GM19238 (cell line): ENCODE data around the gene CFAP47.
"Not testable (repeated sequence)": the region's sequence is repeated elsewhere in the genome, so short reads cannot be mapped to it uniquely, and the experiment has no call there.

Experiments
- DNase-seq: peaks from one replicate; pipeline ENCODE4 v3.0.0; 2011; ENCODE audit warnings: low spot score; ENCODE audit not compliant: insufficient read length

CFAP47 gene, protein sequence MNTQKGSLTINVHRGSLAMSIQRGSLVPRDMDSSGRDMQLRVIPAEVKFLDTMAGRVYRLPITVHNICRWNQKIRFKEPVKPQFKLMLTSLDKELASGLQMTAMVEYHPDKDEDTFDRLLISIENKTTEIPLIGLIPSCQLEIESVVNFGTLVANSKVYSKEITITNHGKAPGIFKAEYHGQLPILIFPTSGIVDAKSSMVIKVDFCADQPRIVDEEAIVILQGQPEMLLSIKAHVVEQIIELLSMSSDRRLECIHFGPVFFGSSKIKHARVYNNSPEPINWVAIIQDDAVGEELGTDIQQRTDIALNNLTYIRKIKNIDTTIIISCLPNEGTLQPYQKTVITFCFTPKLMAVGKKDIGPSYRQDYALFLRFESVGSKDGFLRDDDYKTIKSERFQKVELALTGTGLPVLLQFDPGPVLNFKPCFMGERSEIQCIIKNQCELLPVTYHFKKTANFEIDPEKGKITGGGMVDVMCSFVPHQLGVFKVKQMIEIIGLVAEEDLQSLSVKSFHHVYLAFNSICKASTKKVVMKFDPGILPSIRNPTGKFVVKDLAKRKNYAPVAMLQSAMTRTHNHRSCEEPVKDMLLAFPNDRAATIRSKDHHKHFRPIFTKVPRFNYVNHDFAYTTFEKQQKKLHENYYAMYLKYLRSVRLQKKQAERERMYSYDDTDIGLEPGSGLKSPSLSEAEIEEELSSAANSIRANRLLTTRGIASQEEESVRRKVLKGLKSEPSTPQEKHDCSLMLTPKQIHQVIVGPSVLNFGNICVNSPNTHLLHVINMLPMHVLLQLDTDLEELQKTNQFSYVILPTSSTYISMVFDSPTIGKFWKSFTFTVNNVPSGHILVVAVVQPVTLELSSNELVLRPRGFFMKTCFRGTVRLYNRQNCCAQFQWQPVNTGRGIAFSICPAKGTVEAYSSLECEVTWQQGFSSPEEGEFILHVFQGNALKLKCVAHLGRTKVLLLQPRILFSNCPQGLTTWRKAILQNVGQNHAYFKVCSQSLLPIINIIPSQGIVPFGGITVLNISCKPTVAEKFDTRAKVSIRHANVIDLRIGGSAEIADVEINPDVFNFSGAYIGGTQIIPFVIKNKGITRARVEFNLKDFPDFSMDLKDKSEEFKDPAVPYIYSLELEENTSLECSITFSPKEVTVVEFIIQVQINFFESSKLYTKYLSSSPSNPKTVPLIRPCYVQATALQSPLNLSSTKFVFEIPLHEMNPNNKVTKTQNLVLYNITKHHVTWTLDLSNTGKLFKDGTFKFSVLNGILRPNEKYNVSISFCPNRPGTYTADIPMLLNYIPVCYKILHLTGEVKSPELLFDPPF (N-terminal part only)

DNA sequence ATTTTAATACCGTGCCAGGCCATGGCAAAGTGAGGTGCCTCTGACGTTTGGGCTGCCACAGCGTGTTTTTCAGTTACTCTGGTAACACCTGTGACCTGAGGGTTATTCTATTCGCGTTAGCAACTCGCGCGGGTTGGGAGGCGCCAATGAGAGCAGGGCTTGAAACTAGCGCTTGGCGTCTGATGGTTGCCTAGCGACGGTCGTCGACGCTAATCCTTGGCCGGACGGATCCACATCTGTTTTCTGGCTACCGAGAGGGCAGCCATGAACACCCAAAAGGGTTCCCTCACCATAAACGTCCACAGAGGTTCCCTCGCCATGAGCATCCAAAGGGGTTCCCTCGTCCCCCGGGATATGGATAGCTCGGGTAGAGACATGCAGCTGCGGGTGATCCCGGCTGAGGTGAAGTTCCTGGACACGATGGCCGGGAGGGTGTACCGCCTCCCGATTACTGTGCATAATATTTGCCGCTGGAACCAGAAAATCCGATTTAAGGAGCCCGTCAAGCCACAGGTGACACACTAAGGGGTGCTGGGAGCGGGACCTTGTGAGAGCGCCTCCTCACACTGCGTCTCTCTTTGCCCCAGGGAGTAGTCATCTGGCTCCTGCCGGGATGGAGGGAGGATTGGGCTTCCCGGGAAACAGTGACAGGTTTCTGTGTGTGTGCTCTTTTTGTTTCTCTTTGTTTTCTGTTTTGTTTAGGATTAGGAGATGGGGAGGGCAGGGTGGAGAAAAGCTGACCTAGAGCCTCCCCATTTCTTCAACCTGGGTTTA, at the start of gene CFAP47:
TSS of gene CFAP47 (plus strand) at position 199 of the 774 bp plus-strand sequence. CDS start at position 265, 66 bp downstream.
- no peak for DNase-seq

DNA sequence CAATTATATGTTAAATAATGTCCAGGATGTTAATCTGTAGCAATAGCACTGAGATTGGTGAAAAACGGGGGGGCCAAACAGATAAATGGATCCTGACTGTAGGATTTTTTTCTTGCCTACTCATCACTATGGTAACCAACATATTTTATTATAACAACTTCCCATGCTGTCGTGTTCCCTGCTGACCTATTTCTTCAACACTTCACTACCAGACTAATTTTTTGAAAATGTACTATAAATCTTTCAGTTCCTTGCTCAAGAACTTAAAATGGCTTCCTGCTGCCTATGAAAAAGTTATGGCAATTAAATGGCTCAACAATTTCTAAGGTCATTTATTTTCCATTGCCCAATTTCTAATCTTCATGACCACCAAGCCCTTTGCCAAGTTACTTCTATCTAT, 38.9 kb upstream of the CFAP47 start:
- no peak for DNase-seq

DNA sequence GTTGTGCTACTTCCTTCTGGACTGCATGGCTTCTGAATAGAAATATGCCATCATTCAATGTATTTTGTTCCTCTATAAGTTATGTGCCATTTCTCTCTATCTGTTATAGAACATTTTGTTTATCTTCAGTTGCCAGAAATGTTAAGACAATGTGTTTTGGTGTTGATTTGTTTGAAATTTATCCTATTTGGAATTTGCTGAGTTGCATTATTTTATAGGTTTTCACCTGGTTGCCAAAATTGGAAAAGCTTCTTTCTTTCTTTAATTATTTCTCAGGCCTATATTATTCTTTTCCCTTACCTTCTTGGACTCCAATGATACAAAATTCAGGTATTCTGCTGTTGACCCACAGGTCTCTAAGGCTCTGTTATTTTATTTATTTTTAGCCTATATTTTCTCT, 33.4 kb upstream of the CFAP47 start:
- DNase-seq = no peak

DNA sequence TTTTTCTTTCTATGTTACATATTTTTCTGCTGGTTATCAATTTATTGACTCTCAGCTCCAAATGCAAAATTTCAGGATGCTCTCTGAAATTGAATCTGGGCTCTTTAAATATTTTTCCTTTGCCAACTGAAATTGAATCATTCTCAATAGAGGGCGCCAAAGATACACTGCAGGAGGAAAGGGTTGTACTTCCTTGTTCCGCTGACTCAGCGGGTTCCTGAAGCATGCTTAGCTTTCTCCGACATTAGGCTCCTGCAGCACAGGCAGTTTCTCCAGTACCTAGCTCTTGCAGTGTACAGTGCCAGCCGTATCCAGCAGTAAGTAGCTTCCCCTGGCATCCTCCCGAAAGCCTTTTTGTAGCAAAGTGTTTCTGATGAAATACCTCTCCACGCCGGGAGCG, 28.8 kb upstream of the CFAP47 start:
- peak; percentile 5 for DNase-seq

DNA sequence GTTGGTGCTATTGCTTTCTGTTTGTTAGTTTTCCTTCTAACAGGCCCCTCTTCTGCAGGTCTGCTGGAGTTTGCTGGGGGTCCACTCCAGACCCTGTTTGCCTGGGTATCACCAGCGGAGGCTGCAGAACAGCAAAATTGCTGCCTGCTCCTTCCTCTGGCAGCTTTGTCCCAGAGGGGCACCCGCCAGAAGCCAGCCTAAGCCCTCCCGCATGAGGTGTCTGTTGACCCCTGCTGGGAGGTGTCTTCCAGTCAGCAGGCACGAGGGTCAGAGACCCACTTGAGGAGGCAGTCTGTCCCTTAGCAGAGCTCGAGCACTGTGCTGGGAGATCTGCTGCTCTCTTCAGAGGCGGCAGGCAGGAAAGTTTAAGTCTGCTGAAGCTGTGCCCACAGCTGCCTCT, 67.3 kb downstream of the CFAP47 start:
- DNase-seq = not testable (repeated sequence)

DNA sequence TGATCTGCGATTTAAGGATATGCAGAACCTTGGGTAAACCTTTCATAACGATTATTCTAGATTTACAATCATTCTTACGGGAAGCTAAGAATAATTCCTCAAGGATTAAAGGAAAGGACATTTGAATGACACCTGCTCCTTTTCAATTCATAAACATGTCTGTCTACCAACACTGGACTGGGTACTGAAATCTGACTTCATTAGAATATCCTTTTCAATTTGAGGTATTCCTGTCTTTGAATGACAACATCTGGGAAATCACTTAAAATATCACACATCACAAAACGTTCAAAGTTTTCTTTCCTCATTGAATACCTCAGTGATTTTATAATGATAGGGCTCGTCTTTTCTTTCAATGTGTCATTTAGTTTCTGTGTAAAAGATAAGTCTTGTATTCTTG, 87.7 kb downstream of the CFAP47 start:
- DNase-seq = no peak

DNA sequence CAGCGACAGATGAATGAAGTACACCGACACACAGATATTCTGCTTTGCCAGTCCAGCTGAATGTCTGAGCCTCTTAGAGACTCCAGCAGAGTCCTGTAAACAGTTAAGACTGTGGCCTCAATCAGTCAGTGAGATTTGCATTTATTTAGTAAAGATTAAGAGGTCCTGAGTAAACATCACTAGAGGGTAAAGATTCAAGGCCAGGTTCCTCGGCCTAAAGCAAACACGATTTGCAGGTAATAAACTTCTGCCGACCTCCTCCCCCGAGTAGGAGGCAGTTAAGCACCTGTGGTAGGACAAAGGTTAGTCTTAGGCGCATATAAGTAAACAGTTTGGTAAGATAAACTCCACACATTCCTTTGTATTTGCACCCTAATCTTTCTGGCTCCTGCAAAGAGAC, 99.6 kb downstream of the CFAP47 start:
- no peak for DNase-seq

DNA sequence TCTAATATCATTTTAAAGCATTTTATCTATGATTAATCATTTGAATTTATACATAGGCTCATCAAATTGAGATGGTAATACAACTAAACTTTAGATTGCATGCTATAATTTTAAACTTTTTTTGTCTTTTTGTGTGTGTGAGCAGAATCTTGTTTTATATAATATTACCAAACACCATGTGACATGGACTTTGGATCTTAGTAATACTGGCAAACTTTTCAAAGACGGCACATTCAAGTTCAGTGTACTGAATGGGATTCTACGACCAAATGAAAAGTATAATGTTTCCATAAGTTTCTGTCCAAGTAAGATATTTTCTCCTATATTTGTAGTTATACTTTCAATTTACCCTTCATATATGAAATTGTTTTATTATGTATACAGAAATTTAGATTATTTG, 116.0 kb downstream of the CFAP47 start:
- DNase-seq = no peak

DNA sequence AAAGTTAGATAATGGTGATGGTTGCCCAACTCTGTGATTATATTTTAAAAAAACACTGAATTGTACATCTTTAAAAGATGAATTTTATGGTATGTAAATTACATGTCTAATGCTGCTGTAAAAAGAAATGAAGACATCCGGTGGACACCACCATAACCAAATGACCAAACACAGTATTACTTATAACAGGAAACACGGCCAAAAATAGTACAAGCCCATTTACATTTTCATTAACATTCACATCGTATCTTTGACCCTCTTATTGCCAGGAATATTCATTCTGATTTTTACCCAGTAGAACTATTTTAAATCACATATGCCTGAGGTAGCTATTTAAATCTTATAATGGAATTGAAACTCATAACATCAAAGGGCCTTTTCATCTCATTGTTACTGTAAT, 143.2 kb downstream of the CFAP47 start:
- DNase-seq = no peak

DNA sequence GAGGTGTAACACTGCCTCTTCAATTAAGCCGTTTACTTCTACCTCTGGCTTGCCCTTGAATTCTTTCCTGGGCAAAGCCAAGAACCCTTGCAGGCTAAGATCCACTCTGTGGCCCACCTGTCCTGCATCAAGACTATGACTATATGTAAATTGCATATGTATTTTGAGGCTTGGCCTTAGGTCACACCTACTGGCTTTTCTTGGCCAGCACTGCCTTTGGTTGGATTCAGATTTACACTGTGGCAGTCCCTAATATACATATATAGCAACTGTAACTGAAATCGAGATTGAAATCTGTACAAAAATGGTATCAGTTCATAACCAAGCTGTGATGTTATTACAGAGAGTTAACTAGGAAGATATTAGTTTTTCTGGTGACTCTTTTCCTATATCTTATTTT, 151.5 kb downstream of the CFAP47 start:
- DNase-seq = no peak

DNA sequence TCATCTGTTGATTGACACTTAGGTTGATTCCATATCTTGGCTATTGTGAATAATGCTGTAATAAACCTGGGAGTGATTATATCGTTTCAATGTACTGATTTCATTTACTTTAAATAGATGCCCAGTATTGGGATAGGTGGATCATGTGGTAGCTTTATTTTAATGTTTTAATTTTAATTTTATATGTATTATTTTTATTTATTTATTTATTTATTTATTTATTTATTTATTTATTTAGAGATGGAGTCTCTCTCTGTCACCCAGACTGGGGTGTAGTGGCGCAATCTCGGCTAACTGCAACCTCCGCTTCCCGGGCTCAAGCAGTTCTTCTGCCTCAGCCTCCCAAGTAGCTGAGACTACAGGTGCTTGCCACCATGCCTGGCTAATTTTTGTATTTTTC, 155.5 kb downstream of the CFAP47 start:
- not testable (repeated sequence) for DNase-seq

DNA sequence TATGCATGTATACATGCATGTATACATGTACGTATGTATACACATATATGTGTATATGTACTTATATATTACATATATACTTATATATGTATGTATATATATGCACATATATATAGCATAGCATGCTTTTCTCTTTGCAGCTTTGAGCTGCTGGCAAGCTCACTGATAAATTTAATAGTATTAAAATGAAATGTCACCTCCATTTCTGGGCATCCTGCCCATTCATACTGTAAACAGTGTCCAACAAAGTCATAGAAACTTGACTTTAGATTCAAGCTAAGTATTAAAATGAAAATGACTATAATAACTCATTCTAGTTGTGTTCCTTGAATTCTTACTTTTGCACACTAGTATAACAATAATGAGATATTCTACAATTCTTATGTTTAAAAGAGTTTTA, 163.7 kb downstream of the CFAP47 start:
- DNase-seq = no peak

DNA sequence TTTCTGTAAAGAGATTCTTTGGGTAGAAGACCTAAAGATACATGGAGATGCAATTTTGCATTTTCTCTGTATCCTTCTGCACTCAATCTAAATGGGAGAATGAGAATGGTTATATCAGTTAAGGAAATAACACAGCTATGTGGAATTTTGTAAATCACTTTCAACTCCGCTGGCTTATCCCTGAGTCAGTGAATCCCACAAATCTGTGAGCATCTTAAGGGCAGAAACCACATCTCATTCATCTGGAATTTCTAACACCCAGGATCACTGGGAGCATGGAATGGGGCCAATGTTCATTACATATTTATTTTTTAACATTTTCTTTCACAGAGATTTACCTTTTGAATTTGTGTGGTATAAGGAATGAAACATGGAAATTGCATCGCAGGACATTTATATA, 167.8 kb downstream of the CFAP47 start:
- DNase-seq = no peak

DNA sequence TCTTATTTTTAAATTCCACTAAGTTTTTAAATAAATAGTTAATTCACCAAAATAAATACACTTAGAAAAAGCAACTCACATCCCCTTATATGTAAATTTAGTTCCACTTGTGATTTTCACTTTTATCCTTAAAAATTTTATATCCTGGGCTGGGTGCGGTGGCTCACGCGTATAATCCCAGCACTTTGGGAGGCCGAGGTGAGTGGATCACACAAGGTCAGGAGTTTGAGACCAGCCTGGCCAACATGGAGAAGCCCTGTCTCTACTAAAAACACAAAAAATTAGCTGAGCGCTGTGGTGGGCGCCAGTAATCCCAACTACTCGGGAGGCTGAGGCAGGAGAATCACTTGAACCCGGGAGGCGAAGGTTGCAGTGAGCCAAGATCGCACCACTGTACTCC, 169.4 kb downstream of the CFAP47 start:
- not testable (repeated sequence) for DNase-seq

DNA sequence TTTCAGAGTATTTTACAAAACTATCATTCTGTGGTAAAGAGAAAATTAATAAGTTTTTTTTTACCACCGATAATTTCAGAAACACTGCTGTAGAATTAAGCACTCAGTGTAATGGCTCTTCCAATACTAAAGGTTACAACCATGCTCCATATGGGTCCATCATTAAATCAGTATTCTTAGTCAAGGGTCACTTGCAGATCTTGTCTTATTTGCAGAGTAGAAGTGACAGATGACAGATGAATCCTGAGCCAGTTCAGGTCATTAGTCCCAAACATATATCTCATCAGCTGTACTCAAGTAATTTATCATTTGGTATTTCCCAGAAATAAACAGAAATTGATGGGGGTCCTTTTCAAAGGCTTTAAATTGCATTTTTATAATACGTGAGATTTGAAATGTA, 182.9 kb downstream of the CFAP47 start:
- no peak for DNase-seq

DNA sequence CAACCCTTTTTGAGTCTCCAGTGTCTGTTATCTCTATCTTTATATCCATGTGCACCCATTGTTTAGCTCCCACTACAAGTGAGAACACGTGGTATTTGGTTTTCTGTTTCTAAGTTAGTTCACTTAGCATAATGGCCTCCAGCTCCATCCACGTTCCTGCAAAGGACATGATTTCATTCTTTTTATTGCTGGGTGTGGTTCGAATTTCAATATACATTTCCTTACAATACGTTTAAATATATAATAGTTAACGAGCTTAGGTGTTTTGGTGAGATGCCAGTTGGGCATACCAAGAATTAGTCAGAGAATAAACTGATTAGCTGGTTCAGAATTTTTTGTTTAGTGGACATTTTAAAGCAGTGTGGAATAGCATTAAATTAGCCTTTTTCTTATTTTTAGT, 196.7 kb downstream of the CFAP47 start:
- DNase-seq = no peak

DNA sequence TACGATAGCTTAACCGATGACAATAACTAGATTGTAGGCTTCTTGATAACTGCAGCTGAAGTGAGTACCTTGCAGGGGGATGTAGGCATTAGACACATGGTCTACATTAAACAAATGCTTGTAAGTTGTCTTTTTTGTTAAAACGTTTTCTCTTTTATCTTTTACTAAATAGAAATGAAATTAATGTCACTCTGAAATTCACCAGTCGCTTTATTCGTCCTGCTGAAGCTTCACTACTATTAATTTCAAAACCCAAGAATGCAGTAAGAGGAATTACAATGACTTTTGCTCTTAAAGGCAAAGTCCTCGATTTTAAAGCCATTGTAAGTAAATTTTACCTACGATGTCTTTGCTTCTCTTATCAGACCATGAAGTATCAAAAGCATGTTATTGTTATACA, 239.7 kb downstream of the CFAP47 start:
- DNase-seq = no peak

DNA sequence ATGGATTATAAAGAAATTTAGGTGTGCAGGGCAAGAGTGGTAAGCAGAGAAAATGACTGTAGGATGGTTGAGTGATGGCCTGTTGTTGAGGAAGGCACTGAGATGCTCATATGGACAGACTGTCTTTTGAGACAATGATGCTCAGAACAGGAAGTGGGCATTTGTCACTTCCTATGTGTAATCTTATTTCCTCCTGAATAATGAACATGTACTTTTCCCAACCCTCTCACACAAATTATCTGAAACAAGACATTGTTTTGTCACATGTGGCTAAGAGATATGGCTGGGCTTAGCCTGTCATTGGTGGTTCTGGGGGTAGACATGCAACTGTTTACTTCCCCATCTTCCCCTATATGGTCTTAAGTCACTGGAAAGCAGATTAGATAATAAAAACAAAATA, 240.5 kb downstream of the CFAP47 start:
- no peak for DNase-seq

DNA sequence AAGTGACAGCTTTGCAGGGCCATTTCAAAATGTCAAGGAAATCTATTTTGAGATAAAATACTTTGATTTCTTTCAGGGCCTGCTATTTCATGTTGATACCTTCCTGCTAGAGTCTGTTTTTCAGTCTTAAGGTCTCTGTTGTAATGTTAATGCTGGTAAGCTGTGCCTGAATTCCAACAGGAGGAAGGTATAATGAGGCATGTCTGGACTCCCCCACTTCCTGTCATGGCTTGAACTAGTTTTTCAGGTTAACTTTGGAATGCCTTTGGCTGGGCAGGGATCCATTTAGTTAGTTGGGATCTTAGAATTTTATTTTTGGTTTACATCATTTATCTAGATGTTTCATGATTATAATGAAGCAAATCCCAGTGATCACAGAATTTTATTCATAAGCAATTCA, 279.0 kb downstream of the CFAP47 start:
- DNase-seq = no peak

DNA sequence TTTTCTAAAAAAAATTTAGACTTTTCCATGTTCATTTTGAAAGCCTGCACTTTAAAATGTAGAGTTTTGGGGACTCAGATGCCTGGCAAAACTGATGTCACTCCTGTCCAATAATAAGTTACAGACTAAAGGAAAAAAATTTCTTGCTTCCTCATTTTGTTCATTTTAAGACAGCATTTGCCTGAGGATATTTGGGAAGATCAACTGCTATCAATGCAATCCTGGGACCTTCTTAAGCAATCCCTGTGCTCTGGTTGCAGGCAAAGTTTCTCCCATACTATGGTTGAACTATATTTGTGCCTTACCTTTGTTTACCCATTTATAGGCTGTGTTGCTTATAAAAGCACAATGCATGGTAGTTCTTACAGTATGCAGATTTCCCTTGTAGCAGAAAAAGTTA, 280.4 kb downstream of the CFAP47 start:
- no peak for DNase-seq

DNA sequence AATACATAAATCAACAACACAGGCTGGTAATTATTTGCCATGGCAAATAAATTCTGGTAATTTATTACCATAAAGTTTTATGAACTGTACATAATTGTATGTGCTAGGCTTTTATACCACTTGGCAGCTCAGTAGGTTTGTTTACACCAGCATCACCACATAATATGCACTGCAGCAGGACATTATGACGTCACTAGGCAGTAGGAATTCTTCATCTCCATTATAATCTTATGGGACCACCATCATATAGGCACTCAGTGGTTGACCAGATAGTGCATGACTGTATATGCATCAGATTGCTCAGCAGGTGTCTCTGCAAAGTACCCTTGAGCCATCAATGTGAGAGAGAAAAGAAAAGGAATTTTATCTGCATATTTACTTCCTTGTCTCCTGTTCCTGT, 295.4 kb downstream of the CFAP47 start:
- DNase-seq = no peak
